SK-N-SH treated with all-trans-retinoic acid at 6 μM for 48 hours (cell line): Measurements from ENCODE around the gene GPRIN2.

Experiments used
- ARNTL ChIP-seq: fragments of 450-650 bp; formaldehyde crosslinking; IDR thresholded peaks from 2 replicates; pipeline ENCODE4 v1.5.0; 2020; ENCODE audit warnings: low read depth, mild to moderate bottlenecking, moderate library complexity, borderline replicate concordance
- BACH2 ChIP-seq: fragments of 250-450 bp; sonication (Bioruptor Pico); IDR thresholded peaks from 2 replicates; pipeline ENCODE4 v1.9.0; 2021; ENCODE audit warnings: mild to moderate bottlenecking, borderline replicate concordance
- ESRRG ChIP-seq: fragments of 250-450 bp; sonication (Bioruptor Pico); IDR thresholded peaks from 2 replicates; pipeline ENCODE4 v1.6.1; 2021; ENCODE audit warnings: mild to moderate bottlenecking
- GLIS3 ChIP-seq: fragments of 250-450 bp; sonication (Bioruptor Pico); IDR thresholded peaks from 2 replicates; pipeline ENCODE4 v1.5.0; 2020; ENCODE audit warnings: mild to moderate bottlenecking, moderate library complexity
- OSR1 ChIP-seq: fragments of 250-450 bp; sonication (Bioruptor Pico); IDR thresholded peaks from 2 replicates; pipeline ENCODE4 v1.8.0; 2022; ENCODE audit warnings: moderate library complexity, mild to moderate bottlenecking, inconsistent platforms
- PATZ1 ChIP-seq: fragments of 250-450 bp; sonication (Bioruptor Pico); IDR thresholded peaks from 2 replicates; pipeline ENCODE4 v1.8.0; 2020; ENCODE audit warnings: mild to moderate bottlenecking, moderate library complexity, borderline replicate concordance
- PPARA ChIP-seq: fragments of 250-450 bp; sonication (Bioruptor Pico); IDR thresholded peaks from 2 replicates; pipeline ENCODE4 v1.5.0; 2020; ENCODE audit warnings: mild to moderate bottlenecking, borderline replicate concordance
- RARB ChIP-seq: fragments of 250-450 bp; sonication (Bioruptor Pico); IDR thresholded peaks from 2 replicates; pipeline ENCODE4 v1.8.0; 2021; ENCODE audit warnings: mild to moderate bottlenecking, moderate library complexity
- ZC3H10 ChIP-seq: fragments of 250-450 bp; sonication (Bioruptor Pico); IDR thresholded peaks from 2 replicates; pipeline ENCODE4 v1.5.1; 2021; ENCODE audit warnings: mild to moderate bottlenecking, moderate library complexity
- ZFP3 ChIP-seq: fragments of 250-450 bp; sonication (Bioruptor Pico); IDR thresholded peaks from 2 replicates; pipeline ENCODE4 v1.5.0; 2020; ENCODE audit warnings: mild to moderate bottlenecking, moderate library complexity
- ZFP30 ChIP-seq: fragments of 450-650 bp; formaldehyde crosslinking; IDR thresholded peaks from 2 replicates; pipeline ENCODE4 v1.5.0; 2022; ENCODE audit warnings: mild to moderate bottlenecking, moderate library complexity
- ZNF8 ChIP-seq: fragments of 450-650 bp; formaldehyde crosslinking; IDR thresholded peaks from 2 replicates; pipeline ENCODE4 v1.5.0; 2020; ENCODE audit warnings: mild to moderate bottlenecking, moderate library complexity

DNA sequence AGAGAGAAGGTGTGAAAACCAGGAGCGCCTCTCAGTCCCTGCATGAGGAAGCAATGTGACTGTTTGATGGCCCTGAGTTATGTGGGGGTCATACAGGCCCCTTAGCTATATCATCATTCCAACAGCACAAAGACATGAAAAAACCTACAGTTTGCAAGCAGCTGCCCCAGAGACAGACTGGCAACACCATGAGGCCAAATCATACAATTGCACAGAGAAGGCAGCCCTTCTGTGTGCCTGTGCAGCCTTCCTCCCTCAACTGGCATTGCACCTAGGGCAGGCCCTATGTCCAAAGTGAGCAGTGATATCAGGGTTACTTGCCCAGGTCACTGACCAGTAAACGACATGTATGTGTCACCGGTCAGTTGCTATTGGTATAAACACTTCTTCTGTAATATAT, 41.6 kb downstream of the GPRIN2 start:
- no peak for TF ChIP-seq RARB (CRISPR knock-in tag)
- TF ChIP-seq GLIS3: no peak
- no peak for TF ChIP-seq ARNTL (CRISPR knock-in tag)
- no peak for TF ChIP-seq OSR1 (CRISPR knock-in tag)
- TF ChIP-seq PPARA: no peak
- TF ChIP-seq ESRRG (CRISPR knock-in tag): no peak
- TF ChIP-seq ZNF8 (CRISPR knock-in tag): no peak
- no peak for TF ChIP-seq BACH2 (CRISPR knock-in tag)
- no peak for TF ChIP-seq ZFP3 (CRISPR knock-in tag)
- TF ChIP-seq ZC3H10 (CRISPR knock-in tag): no peak
- TF ChIP-seq ZFP30 (CRISPR knock-in tag): no peak
- TF ChIP-seq PATZ1 (CRISPR knock-in tag): no peak
